Ishikawa (cell line): Measurements from ENCODE around the gene FOXD3.
A peak's percentile ranks its signal among the peaks of the same experiment; 100 is the strongest.

Source experiments
- CEBPB ChIP-seq: IDR thresholded peaks from 2 replicates; pipeline ENCODE4 v1.6.1; 2012
- CREB1 ChIP-seq: IDR thresholded peaks from 2 replicates; pipeline ENCODE4 v1.6.1; 2012; ENCODE audit warnings: low read depth
- EGR1 ChIP-seq: IDR thresholded peaks from 2 replicates; pipeline ENCODE4 v1.6.1; 2012
- EP300 ChIP-seq: IDR thresholded peaks from 2 replicates; pipeline ENCODE4 v1.6.1; 2012; ENCODE audit warnings: borderline replicate concordance
- FOXM1 ChIP-seq: IDR thresholded peaks from 2 replicates; pipeline ENCODE4 v1.6.1; 2012; ENCODE audit warnings: low read depth, borderline replicate concordance
- NFIC ChIP-seq: IDR thresholded peaks from 2 replicates; pipeline ENCODE4 v1.6.1; 2012
- RAD21 ChIP-seq: IDR thresholded peaks from 2 replicates; pipeline ENCODE4 v1.6.1; 2012; ENCODE audit warnings: low read depth
- REST ChIP-seq: IDR thresholded peaks from 2 replicates; pipeline ENCODE4 v1.6.1; 2012; ENCODE audit warnings: low read depth, mild to moderate bottlenecking
- TAF1 ChIP-seq: IDR thresholded peaks from 2 replicates; pipeline ENCODE4 v1.6.1; 2012; ENCODE audit warnings: low read depth, mild to moderate bottlenecking
- TCF12 ChIP-seq: IDR thresholded peaks from 2 replicates; pipeline ENCODE4 v1.6.1; 2012; ENCODE audit warnings: low read depth
- TEAD4 ChIP-seq: IDR thresholded peaks from 2 replicates; pipeline ENCODE4 v1.6.1; 2012
- USF1 ChIP-seq: IDR thresholded peaks from 2 replicates; pipeline ENCODE4 v1.6.1; 2012
- YY1 ChIP-seq: IDR thresholded peaks from 2 replicates; pipeline ENCODE4 v1.6.1; 2012; ENCODE audit warnings: low read depth
- ZBTB7A ChIP-seq: IDR thresholded peaks from 2 replicates; pipeline ENCODE4 v1.6.1; 2012; ENCODE audit warnings: low read depth
- TF ChIP-seq, protein P1 (sequence below): IDR thresholded peaks from 2 replicates; pipeline ENCODE4 v1.6.1; 2012

FOXD3 gene

GRCh38 chr1:63362578-63362977, 40.2 kb downstream of the FOXD3 start:
- TF ChIP-seq TEAD4, result no peak
- no peak for TF ChIP-seq NFIC
- TF ChIP-seq REST, result no peak
- TF ChIP-seq TAF1, result no peak
- no peak for TF ChIP-seq EGR1
- TF ChIP-seq YY1, result no peak
- TF ChIP-seq EP300, result no peak
- TF ChIP-seq ZBTB7A, result no peak
- TF ChIP-seq RAD21, result no peak
- no peak for TF ChIP-seq CEBPB
- TF ChIP-seq FOXM1, result no peak
- TF ChIP-seq TCF12, result no peak
- TF ChIP-seq CREB1, result no peak
- TF ChIP-seq, protein P1, sequence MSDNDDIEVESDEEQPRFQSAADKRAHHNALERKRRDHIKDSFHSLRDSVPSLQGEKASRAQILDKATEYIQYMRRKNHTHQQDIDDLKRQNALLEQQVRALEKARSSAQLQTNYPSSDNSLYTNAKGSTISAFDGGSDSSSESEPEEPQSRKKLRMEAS, result no peak
- no peak for TF ChIP-seq USF1

GRCh38 chr1:63363014-63363413, 40.6 kb downstream of the FOXD3 start:
- TF ChIP-seq EGR1 (no peak), EP300 (no peak), USF1 (no peak), TAF1 (no peak), CREB1 (no peak), TEAD4 (no peak), RAD21 (no peak), REST (no peak), ZBTB7A (no peak), TCF12 (no peak), YY1 (no peak), NFIC (no peak), CEBPB (no peak)
- TF ChIP-seq, protein P1, result no peak

DNA sequence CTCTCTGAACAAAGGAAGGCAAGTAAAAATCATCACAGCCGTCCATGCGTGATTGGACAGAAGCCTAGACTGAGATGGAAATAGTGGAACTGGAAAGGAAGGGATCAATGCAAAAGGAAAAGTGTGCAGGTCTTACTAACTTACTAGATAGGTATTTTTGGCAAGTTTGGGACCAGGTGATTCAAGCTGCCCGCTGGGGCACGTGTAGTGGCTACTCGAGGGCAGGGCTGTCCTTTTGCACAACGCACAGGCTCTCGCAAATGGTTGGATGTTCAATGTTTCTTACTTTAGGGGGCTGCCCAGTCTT, 44.5 kb downstream of the FOXD3 start:
- TF ChIP-seq CREB1 (no peak), CEBPB (no peak), TEAD4 (no peak), ZBTB7A (no peak), FOXM1 (no peak)

- peak; percentile 56; the same call in 1 of the 2 replicates for TF ChIP-seq TAF1
- peak; percentile 91 for TF ChIP-seq ZBTB7A
- TF ChIP-seq RAD21, result no peak
- TF ChIP-seq NFIC, result peak; percentile 17; the same call in 1 of the 2 replicates
- TF ChIP-seq EP300, result no peak
- no peak for TF ChIP-seq REST
- peak; percentile 19; the same call in 1 of the 2 replicates for TF ChIP-seq EGR1
- no peak for TF ChIP-seq CEBPB
- TF ChIP-seq USF1, result peak; percentile 8; the same call in 1 of the 2 replicates
- TF ChIP-seq YY1, result 0 out of 2 replicates have a peak, but pooled peaks have one; percentile 10
- TF ChIP-seq, protein P1, result peak; percentile 80
Measured at GRCh38 chr1:63367215-63368103, 45.1 kb downstream of the FOXD3 start, which contains the start of gene ALG6. TSS of gene ALG6 (plus strand) at chr1:63367627. CDS start at chr1:63370978, 3,351 bp downstream.
